ENCODE results near the gene ERAL1. TPM values are rescaled to one million over a fixed set of nuclear protein-coding genes. Genes with fewer than 3 reads are reported as not detected.

Gene ERAL1
- total RNA-seq, 4 donors from 2014 or later = 19.0 to 67.6 (median 32.3) TPM

DNA sequence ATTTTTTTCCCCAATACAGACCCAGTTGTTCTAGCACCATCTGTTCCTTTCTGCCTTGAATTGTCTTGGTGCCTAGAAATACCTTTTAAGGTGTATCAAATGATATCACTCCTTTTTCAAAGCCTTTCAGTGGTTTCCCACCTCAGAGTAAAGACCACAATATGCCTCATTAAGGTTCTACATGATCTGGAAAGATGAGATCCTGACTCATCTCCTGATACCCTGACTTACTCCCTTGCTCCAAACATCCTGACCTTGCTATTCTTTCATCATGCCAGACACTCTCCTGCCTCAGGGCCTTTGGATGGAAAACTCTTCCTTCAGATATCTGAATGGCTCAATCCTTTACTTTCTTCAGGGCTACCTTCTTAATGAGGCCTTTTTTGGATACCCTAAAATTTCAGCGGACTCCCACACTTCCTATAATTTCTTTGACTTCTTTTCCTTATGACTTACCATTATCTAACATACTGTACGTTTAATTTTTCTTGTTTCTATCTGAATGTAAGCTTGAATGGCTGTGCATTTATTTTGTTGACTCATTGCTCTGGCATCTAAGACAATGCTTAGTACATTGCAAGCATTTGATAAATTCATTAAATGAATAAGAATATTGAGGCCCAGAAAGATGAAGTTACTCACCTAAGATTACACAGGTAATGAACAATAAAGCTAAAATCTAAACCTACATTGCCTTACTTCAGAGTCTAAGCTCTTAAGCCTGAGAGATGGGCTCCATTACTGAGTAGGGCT, 23.5 kb downstream of the ERAL1 start:
- H3K9me3 ChIP-seq = no peaks in the 10 kb centered on the region
- H3K27ac ChIP-seq = no peak overlapping the region
- no peaks in the 10 kb centered on the region for H3K4me1 ChIP-seq
- TF ChIP-seq, protein P1, sequence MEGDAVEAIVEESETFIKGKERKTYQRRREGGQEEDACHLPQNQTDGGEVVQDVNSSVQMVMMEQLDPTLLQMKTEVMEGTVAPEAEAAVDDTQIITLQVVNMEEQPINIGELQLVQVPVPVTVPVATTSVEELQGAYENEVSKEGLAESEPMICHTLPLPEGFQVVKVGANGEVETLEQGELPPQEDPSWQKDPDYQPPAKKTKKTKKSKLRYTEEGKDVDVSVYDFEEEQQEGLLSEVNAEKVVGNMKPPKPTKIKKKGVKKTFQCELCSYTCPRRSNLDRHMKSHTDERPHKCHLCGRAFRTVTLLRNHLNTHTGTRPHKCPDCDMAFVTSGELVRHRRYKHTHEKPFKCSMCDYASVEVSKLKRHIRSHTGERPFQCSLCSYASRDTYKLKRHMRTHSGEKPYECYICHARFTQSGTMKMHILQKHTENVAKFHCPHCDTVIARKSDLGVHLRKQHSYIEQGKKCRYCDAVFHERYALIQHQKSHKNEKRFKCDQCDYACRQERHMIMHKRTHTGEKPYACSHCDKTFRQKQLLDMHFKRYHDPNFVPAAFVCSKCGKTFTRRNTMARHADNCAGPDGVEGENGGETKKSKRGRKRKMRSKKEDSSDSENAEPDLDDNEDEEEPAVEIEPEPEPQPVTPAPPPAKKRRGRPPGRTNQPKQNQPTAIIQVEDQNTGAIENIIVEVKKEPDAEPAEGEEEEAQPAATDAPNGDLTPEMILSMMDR (IDR thresholded peaks at IDR 0.05) = no peak
- no peak for TF ChIP-seq POLR2A (IDR thresholded peaks at IDR 0.05)
- H3K4me3 ChIP-seq = no peak overlapping the region
- intact Hi-C loops (cut with DNase I; ENCODE audit: low total_unique reads) = no loop called here
- no peaks in the 10 kb centered on the region for H3K27me3 ChIP-seq
- H3K36me3 ChIP-seq = no peaks in the 10 kb centered on the region
- no peak for DNase-seq

DNA sequence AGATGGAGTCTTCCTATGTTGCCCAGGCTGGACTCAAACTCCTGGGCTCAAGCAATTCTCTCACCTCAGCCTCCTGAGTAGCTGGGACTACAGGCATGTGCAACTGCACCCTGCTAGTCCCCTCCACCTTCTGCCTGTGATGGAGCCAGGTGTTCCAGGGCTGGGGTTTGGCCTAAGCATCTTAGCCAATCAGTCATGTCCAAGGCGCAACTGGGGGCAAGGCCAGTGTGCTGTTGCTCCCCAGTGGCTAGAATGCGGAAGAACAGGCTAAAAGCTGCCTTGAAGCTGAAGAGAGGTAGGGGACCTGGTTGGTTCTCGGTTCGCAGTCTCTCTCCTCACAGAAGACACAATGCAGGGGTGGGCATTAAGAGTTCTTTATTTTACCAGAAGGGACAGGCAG, 24.2 kb downstream of the ERAL1 start:
- Histone ChIP-seq H3K4me1 (no peaks in the 10 kb centered on the region), H3K27me3 (no peaks in the 10 kb centered on the region), H3K4me3 (no peak overlapping the region), H3K36me3 (no peaks in the 10 kb centered on the region), H3K9me3 (no peaks in the 10 kb centered on the region), H3K27ac (no peak overlapping the region)
- no peak for DNase-seq
- TF ChIP-seq, protein P1 (IDR thresholded peaks at IDR 0.05) = peak in 2 of 4 experiments; percentile 10 to 18
- TF ChIP-seq POLR2A (IDR thresholded peaks at IDR 0.05) = no peak
- intact Hi-C loops (cut with DNase I; ENCODE audit: low total_unique reads) = no loop called here

DNA sequence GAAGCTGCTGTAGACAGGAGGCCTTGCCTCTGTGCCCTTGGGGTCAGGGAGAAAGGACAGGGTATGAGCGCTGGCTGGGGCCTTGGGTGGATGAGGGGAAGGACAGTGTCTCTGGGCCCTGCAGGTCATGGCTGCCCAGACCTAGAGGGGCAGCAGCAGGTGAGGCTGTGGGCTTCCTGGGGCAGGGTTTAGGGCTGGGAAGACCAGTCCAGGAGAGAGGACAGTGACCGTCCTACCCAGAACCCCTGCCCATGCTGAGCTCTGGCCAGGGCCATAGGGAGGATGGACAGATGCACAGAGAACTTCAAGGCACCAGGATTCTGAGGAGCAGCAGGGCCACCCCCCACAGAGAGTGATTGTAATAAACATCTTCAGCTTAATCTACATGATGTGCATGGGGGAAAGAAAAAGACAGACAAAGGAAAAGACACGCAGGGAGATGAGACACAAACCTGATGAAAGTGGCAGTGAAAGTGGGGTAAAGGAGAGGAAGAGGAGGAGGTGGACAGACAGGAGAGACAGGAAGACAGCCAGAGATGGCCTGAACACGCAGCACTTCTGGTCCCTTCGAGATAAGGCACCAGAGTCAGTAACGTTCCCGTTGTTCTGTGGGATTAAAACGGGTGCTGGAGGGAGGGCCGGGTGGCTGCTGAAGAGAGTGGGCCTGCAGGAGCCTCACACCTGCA, 25.2 kb downstream of the ERAL1 start:
- Histone ChIP-seq H3K36me3 (no peaks in the 10 kb centered on the region), H3K4me3 (no peak overlapping the region), H3K27me3 (no peaks in the 10 kb centered on the region), H3K9me3 (no peaks in the 10 kb centered on the region), H3K27ac (no peak overlapping the region), H3K4me1 (no peaks in the 10 kb centered on the region)
- no peak for DNase-seq
- TF ChIP-seq POLR2A (IDR thresholded peaks at IDR 0.05) = no peak
- TF ChIP-seq, protein P1 (IDR thresholded peaks at IDR 0.05) = no peak
- intact Hi-C loops (cut with DNase I; ENCODE audit: low total_unique reads) = no loop called here

DNA sequence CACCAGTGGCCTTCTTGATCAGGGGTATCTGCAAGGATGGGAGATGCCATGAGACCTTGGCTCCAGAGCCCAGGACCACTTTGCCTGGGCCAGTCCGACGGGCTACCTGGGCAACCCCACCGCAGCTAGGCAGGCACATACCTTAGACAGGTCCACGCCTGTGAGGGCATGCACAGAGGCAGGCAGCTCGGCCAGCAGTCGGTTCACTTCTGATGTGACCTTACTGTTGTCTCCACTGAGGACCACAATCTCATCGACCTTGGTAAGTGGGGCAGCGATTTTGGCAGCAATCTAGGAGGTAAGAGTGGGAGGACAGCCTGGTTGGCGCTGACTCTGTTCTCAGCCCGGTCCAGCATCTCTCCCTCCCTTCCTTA, 25.7 kb downstream of the ERAL1 start:
- no peaks in the 10 kb centered on the region for H3K9me3 ChIP-seq
- H3K27ac ChIP-seq = no peak overlapping the region
- H3K36me3 ChIP-seq = no peaks in the 10 kb centered on the region
- intact Hi-C loops (cut with DNase I; ENCODE audit: low total_unique reads) = no loop called here
- no peaks in the 10 kb centered on the region for H3K4me1 ChIP-seq
- no peaks in the 10 kb centered on the region for H3K27me3 ChIP-seq
- TF ChIP-seq POLR2A (IDR thresholded peaks at IDR 0.05) = no peak
- TF ChIP-seq, protein P1 (IDR thresholded peaks at IDR 0.05) = no peak
- DNase-seq = no peak
- H3K4me3 ChIP-seq = no peak overlapping the region

DNA sequence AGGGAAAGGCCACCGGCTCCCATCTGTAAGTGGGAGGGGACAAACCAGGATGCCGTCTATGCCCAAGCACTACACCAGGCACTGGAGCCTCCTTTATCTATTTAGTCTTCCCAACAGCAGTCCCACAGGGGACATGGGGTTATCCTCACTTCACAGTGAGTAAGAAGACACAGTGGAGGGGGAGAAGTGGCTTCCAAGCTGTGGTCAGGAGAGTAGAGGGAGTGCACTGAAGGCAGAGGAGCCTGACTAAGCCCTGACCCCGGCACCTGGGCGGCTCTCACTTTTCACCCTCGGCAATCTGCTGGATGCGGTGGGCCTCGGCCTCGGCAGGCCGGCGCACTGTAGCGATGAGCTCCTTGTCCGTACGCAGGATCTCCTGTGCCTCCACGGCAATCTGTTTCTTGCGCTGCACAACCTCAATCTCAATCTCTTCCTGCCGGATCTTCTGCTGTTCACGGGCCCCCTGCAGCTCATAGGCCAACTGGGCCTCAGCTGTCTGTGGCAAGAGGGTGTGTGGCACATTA, 26.8 kb downstream of the ERAL1 start:
- TF ChIP-seq, protein P1 (IDR thresholded peaks at IDR 0.05) = no peak
- TF ChIP-seq POLR2A (IDR thresholded peaks at IDR 0.05) = no peak
- Histone ChIP-seq H3K27me3 (no peaks in the 10 kb centered on the region), H3K9me3 (no peaks in the 10 kb centered on the region), H3K36me3 (no peaks in the 10 kb centered on the region), H3K4me3 (no peak overlapping the region), H3K4me1 (no peaks in the 10 kb centered on the region), H3K27ac (no peak overlapping the region)
- DNase-seq = no peak
- intact Hi-C loops (cut with DNase I; ENCODE audit: low total_unique reads) = no loop called here
